SU-DHL-6 (cell line): ENCODE results near the gene TSGA10IP.

Experiments used
- CTCF ChIP-seq: fragments of 200-600 bp; sonication (generic); IDR thresholded peaks from one replicate; pipeline ENCODE4 v1.5.1; 2017; ENCODE audit warnings: antibody characterized with exemption, mild to moderate bottlenecking, low read length, moderate library complexity; ENCODE audit not compliant: insufficient read depth, poor library complexity, severe bottlenecking
- EZH2phosphoT487 ChIP-seq: fragments of 200-600 bp; sonication (generic), shearing (Covaris generic); conservative IDR thresholded peaks from 2 replicates; pipeline ENCODE4 v1.6.1; 2018; ENCODE audit warnings: mild to moderate bottlenecking, antibody characterized with exemption, low read length, moderate library complexity, mixed read lengths

DNA sequence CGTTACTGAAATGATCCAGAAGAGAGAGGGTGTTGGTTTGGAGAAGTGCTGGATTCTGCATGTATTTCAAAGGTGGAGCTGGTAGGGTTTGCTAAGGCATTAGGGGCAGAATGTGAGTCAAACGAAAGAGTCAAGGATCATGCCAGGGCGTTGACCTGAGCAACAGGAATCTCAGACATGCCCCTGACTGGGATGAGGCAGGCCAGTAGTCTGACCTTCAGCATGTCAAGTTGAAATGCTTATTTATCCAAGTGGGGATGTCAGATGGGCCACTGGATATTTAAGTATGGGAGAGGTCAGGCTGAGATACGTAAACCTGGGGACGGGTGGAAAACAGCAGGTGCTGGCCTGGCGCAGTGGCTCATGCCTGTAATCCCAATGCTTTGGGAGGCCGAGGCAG, 2.7 kb upstream of the TSGA10IP start:
- no peak for TF ChIP-seq CTCF
- TF ChIP-seq EZH2phosphoT487 = no peak
